Neural crest cell (in vitro differentiated cells): Measurements from ENCODE around the gene ULBP1. TPM values are rescaled to one million over a fixed set of nuclear protein-coding genes. Genes with fewer than 3 reads are reported as not detected.
"Not testable (repeated sequence)": the region's sequence is repeated elsewhere in the genome, so short reads cannot be mapped to it uniquely, and the experiment has no call there.

ENCODE experiments used
- DNase-seq: peaks from one replicate; pipeline ENCODE4 v3.0.0; 2021; ENCODE audit warnings: low read depth, mixed read lengths, low spot score
- H3K27ac Mint-ChIP-seq: one replicate; pipeline ENCODE4 v1.8.0; 2021; ENCODE audit warnings: mild to moderate bottlenecking, mixed read lengths; ENCODE audit not compliant: unreplicated experiment
- H3K27me3 Mint-ChIP-seq: 2 replicates; pipeline ENCODE4 v1.8.0; 2021; ENCODE audit warnings: low read depth, mild to moderate bottlenecking, mixed read lengths
- H3K36me3 Mint-ChIP-seq: 2 replicates; pipeline ENCODE4 v1.8.0; 2021; ENCODE audit warnings: low read depth, mild to moderate bottlenecking, mixed read lengths
- H3K4me1 Mint-ChIP-seq: 2 replicates; pipeline ENCODE4 v1.8.0; 2021; ENCODE audit warnings: mixed read lengths
- H3K4me3 Mint-ChIP-seq: one replicate; pipeline ENCODE4 v1.8.0; 2021; ENCODE audit warnings: mild to moderate bottlenecking, mixed read lengths
- H3K9me3 Mint-ChIP-seq: 2 replicates; pipeline ENCODE4 v1.8.0; 2021; ENCODE audit warnings: mixed read lengths
- total RNA-seq: library from RNA; stranded (reverse); gene quantifications from 2 replicates; pipeline ENCODE4 v1.2.1, GENCODE V29; 2021
- TF ChIP-seq, protein P1 (sequence below): fragments of 200-600 bp; sonication (generic); conservative IDR thresholded peaks from 2 replicates; pipeline ENCODE4 v1.5.0; 2021; ENCODE audit warnings: antibody characterized with exemption, mild to moderate bottlenecking

The ULBP1 gene
- total RNA-seq, 1 donor from 2014 or later: 2.3 TPM

DNA sequence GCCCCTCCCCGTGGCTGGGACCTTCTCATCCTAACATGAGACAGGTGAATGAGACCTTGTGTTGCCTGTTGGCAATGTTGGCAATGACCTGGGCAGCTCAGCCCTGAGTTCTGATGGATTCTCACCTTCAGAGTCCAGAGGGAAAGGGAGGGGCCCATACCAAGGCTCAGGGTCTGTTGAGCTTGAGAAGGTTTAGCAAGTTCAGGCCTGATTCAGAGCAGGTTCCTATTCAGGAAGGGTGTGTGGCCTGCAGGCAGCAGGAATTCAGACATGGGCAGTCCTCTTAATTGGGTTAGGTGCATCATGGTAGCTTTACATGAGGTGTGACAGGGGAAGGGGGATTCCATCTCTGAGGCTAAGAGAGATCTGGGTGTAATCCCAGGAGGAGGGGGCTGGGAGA, 16.2 kb upstream of the ULBP1 start:
- not testable (repeated sequence) for H3K4me3 Mint-ChIP-seq

DNA sequence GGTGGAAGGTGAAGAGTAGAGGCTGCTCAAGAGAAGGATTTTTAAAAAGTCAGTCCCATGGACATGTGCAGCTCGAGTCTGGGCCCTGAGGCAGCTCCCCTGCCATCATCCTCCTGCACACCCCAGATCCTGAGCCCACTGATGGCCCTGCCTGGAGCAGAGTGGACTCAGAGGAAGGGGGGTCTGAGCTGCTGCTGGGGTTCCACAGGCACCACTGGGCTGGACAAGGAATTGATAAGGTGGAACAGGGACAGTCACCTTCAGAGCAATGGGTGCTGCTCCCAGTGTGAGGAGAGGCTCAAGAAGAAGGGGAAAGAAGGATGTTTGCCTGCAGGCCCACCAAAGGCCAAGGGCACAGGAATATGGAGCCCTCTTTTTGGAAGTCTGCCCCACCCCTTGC, 15.7 kb upstream of the ULBP1 start:
- H3K4me3 Mint-ChIP-seq: no peak overlapping the region

More for the DNA sequence above, 16.2 kb upstream of the ULBP1 start:
- H3K27ac Mint-ChIP-seq, H3K36me3 Mint-ChIP-seq, H3K9me3 Mint-ChIP-seq, DNase-seq: not testable (repeated sequence)
- Mint-ChIP-seq H3K4me1 (peaks cover 14% of the 10 kb centered on the region), H3K27me3 (peaks cover 81% of the 10 kb centered on the region)

DNA sequence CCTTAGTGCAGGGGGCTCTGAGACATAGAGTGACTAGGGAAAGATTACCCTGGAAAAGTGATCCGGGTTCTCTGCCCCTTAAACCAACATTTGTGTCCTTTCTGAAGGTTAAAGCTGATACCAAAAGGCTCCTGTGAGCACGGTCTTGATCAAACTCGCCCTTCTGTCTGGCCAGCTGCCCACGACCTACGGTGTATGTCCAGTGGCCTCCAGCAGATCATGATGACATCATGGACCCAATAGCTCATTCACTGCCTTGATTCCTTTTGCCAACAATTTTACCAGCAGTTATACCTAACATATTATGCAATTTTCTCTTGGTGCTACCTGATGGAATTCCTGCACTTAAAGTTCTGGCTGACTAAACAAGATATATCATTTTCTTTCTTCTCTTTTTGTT, 15.1 kb upstream of the ULBP1 start:
- H3K36me3 Mint-ChIP-seq: no peaks in the 10 kb centered on the region
- no peak overlapping the region for H3K4me3 Mint-ChIP-seq
- H3K9me3 Mint-ChIP-seq: no peaks in the 10 kb centered on the region
- no peak for DNase-seq
- peaks cover 14% of the 10 kb centered on the region for H3K4me1 Mint-ChIP-seq
- TF ChIP-seq, protein P1, sequence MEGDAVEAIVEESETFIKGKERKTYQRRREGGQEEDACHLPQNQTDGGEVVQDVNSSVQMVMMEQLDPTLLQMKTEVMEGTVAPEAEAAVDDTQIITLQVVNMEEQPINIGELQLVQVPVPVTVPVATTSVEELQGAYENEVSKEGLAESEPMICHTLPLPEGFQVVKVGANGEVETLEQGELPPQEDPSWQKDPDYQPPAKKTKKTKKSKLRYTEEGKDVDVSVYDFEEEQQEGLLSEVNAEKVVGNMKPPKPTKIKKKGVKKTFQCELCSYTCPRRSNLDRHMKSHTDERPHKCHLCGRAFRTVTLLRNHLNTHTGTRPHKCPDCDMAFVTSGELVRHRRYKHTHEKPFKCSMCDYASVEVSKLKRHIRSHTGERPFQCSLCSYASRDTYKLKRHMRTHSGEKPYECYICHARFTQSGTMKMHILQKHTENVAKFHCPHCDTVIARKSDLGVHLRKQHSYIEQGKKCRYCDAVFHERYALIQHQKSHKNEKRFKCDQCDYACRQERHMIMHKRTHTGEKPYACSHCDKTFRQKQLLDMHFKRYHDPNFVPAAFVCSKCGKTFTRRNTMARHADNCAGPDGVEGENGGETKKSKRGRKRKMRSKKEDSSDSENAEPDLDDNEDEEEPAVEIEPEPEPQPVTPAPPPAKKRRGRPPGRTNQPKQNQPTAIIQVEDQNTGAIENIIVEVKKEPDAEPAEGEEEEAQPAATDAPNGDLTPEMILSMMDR: no peak
- peaks cover 81% of the 10 kb centered on the region for H3K27me3 Mint-ChIP-seq
- no peak overlapping the region for H3K27ac Mint-ChIP-seq

More for the DNA sequence above, 15.7 kb upstream of the ULBP1 start:
- Mint-ChIP-seq H3K9me3 (no peaks in the 10 kb centered on the region), H3K27me3 (peaks cover 81% of the 10 kb centered on the region), H3K36me3 (no peaks in the 10 kb centered on the region), H3K4me1 (peaks cover 14% of the 10 kb centered on the region), H3K27ac (no peak overlapping the region)
- no peak for DNase-seq
- TF ChIP-seq, protein P1: no peak

DNA sequence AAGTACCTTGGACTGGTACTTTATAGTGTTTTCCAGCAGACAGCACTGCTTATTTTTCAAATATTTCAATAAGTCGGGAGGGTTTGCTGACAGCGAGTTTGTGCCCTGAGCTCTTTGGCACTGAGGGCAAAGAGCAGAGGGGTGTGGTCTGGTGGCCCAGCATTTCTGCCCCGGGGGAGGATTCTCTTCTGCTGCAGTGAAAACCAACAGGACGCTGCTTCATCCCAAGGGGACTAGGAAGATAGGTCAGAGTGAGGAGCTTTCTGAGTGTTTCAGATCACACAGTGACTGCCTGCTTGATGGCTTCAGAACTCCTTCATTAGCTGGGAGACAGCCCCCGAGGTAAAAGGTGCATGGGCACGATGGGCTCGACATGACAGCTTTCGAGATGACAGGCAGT, 13.3 kb upstream of the ULBP1 start:
- H3K9me3 Mint-ChIP-seq: no peaks in the 10 kb centered on the region
- TF ChIP-seq, protein P1: no peak
- no peaks in the 10 kb centered on the region for H3K36me3 Mint-ChIP-seq
- peaks cover 87% of the 10 kb centered on the region for H3K27me3 Mint-ChIP-seq
- peaks cover 18% of the 10 kb centered on the region for H3K4me1 Mint-ChIP-seq
- no peak overlapping the region for H3K4me3 Mint-ChIP-seq
- no peak overlapping the region for H3K27ac Mint-ChIP-seq
- DNase-seq: no peak

DNA sequence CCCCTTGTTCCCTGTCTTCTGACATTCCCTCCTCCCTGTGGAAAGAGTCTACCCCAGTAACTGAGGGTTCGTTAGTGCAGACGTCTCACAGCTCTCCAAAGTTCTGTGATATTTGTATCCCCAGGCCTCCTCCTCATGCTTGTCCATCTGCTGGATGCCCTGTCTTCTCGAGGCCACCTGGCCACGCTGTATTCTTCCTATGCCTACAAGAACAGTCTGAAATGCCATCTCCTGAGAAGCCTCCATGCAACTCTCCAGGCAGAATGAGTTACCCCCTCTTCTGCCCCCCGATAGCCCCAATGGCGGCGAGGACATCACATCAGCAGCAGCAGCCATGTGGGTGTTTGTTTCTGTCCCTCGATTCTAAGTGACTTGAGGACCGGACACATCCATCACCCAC, 12.6 kb upstream of the ULBP1 start:
- Mint-ChIP-seq H3K4me3 (no peak overlapping the region), H3K36me3 (no peaks in the 10 kb centered on the region), H3K27me3 (peaks cover 89% of the 10 kb centered on the region), H3K9me3 (no peaks in the 10 kb centered on the region), H3K27ac (no peak overlapping the region), H3K4me1 (peaks cover 18% of the 10 kb centered on the region)
- DNase-seq: no peak
- TF ChIP-seq, protein P1: no peak

- Mint-ChIP-seq H3K27ac (no peak overlapping the region), H3K27me3 (peaks cover 88% of the 10 kb centered on the region), H3K36me3 (no peaks in the 10 kb centered on the region), H3K4me3 (no peak overlapping the region), H3K9me3 (no peaks in the 10 kb centered on the region), H3K4me1 (peaks cover 18% of the 10 kb centered on the region)
- no peak for DNase-seq
- TF ChIP-seq, protein P1: no peak
Measured at GRCh38 chr6:149951626-149952025, 12.1 kb upstream of the ULBP1 start.

GRCh38 chr6:149953390-149953789, 10.4 kb upstream of the ULBP1 start:
- DNase-seq, H3K9me3 Mint-ChIP-seq, H3K4me3 Mint-ChIP-seq, H3K27ac Mint-ChIP-seq, H3K36me3 Mint-ChIP-seq: not testable (repeated sequence)
- peaks cover 18% of the 10 kb centered on the region for H3K4me1 Mint-ChIP-seq
- peaks cover 93% of the 10 kb centered on the region for H3K27me3 Mint-ChIP-seq

- not testable (repeated sequence) for DNase-seq, H3K9me3 Mint-ChIP-seq, H3K27ac Mint-ChIP-seq, H3K4me3 Mint-ChIP-seq, H3K36me3 Mint-ChIP-seq
- Mint-ChIP-seq H3K27me3 (peaks cover 91% of the 10 kb centered on the region), H3K4me1 (peaks cover 18% of the 10 kb centered on the region)
Measured at GRCh38 chr6:149953934-149954327, 9.8 kb upstream of the ULBP1 start.

DNA sequence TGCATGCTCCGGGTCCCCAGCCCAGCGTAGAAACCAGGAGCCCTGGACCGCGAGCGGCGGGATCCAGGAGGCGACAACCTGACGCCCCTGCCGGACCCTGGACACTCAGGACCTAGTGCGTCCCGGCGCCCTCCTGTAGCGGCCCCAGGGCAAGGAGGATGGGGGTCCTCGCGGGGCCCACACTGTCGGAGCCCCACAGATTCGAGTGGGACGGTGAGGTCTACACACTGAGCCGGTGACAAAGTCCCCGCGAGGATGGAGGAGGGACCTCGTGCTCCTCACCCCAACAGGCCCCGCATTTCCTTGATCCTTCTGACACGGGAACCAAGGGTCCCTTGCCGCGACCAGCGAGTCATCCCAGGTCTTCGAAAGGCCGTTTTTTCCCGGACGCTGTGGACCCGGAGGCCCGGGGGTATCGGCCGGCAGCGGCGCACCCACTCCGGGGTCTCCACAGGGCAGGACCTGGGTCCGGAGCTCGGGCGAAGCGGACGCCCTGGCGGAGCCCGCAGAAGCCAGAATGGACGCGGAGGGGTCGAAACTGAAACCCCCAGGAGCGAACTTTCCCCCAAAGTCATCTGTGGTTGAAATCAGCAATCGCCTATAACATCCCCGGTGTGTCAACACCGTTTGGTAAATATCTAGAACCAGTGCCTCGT, 9.3 kb upstream of the ULBP1 start:
- H3K4me3 Mint-ChIP-seq, H3K36me3 Mint-ChIP-seq, H3K9me3 Mint-ChIP-seq, H3K27ac Mint-ChIP-seq, DNase-seq: not testable (repeated sequence)
- Mint-ChIP-seq H3K4me1 (peaks cover 18% of the 10 kb centered on the region), H3K27me3 (peaks cover 92% of the 10 kb centered on the region)
